ENCODE measurements around the gene TCF25.

GRCh38 chr16:89958596-89958995, 85.2 kb downstream of the TCF25 start:
- TF ChIP-seq CTCF (IDR thresholded peaks at IDR 0.05) (no peak), POLR2AphosphoS5 (IDR thresholded peaks at IDR 0.05) (no peak)
